Measurements from ENCODE around the gene TP53AIP1. TPM values are rescaled to one million over a fixed set of nuclear protein-coding genes. Genes with fewer than 3 reads are reported as not detected.

TP53AIP1 gene
- total and polyA plus RNA-seq, 10 donors, result 0.03 to 0.14 (median 0.12) TPM; not detected in 6

DNA sequence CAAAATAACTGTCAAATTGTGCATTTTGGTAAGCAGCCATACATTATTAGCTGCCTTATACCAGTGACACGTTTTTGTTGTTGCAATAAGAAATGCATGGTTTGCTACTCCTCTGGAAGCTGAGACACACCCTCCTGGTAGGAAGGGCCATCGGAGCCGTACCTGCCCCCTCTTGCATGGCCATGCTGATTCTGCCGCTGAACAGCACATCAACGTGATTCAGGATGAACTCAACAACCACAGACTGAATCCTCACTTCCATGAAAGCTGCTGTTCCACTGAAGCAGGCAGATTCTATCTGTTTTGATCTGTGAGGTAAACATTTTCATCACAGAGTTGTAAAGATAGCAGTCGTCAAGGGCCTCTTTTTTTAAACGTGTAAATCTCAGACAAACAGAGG, 38.6 kb upstream of the TP53AIP1 start:
- Histone ChIP-seq H3K4me1 (no peaks in the 10 kb centered on the region), H3K36me3 (peaks cover 0 to 30% (median 0%) of the 10 kb centered on the region in 6 donors), H3K27ac (no peak overlapping the region), H3K27me3 (replicated peaks in 1 of 7) (no peaks in the 10 kb centered on the region), H3K9me3 (no peaks in the 10 kb centered on the region), H3K4me3 (no peak overlapping the region)
- DNase-seq, result no peak
- no peak for TF ChIP-seq POLR2A (IDR thresholded peaks at IDR 0.05)
- TF ChIP-seq, protein P1, sequence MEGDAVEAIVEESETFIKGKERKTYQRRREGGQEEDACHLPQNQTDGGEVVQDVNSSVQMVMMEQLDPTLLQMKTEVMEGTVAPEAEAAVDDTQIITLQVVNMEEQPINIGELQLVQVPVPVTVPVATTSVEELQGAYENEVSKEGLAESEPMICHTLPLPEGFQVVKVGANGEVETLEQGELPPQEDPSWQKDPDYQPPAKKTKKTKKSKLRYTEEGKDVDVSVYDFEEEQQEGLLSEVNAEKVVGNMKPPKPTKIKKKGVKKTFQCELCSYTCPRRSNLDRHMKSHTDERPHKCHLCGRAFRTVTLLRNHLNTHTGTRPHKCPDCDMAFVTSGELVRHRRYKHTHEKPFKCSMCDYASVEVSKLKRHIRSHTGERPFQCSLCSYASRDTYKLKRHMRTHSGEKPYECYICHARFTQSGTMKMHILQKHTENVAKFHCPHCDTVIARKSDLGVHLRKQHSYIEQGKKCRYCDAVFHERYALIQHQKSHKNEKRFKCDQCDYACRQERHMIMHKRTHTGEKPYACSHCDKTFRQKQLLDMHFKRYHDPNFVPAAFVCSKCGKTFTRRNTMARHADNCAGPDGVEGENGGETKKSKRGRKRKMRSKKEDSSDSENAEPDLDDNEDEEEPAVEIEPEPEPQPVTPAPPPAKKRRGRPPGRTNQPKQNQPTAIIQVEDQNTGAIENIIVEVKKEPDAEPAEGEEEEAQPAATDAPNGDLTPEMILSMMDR (IDR thresholded peaks at IDR 0.05 in 8 of 11, conservative IDR thresholded peaks at IDR 0.05 in 3 of 11), result no peak
- TF ChIP-seq POLR2AphosphoS5 (IDR thresholded peaks at IDR 0.05), result no peak
- intact Hi-C loops (cut with DNase I; ENCODE audit: low total_unique reads), result no loop called here
- WGBS, 5 donors, result 72 to 88% (median 81%) methylated on average over 7 of the region's 7 CpGs

GRCh38 chr11:128970598-128971190, 28.0 kb upstream of the TP53AIP1 start:
- no peak for TF ChIP-seq POLR2AphosphoS5 (IDR thresholded peaks at IDR 0.05)
- TF ChIP-seq, protein P1 (IDR thresholded peaks at IDR 0.05 in 8 of 11, conservative IDR thresholded peaks at IDR 0.05 in 3 of 11), result no peak
- TF ChIP-seq POLR2A (IDR thresholded peaks at IDR 0.05), result no peak
- no peaks in the 10 kb centered on the region for H3K9me3 ChIP-seq
- peaks cover 0 to 64% (median 28%) of the 10 kb centered on the region in 6 donors for H3K36me3 ChIP-seq
- intact Hi-C loops (cut with DNase I; ENCODE audit: low total_unique reads), result no loop called here
- no peak overlapping the region for H3K27ac ChIP-seq
- H3K27me3 ChIP-seq (replicated peaks in 1 of 7), result no peaks in the 10 kb centered on the region
- H3K4me3 ChIP-seq, result no peak overlapping the region
- peaks cover 0 to 5% (median 2%) of the 10 kb centered on the region in 6 donors for H3K4me1 ChIP-seq
- 90 to 93% (median 92%) methylated on average over 13 of the region's 13 CpGs for WGBS, 5 donors
- DNase-seq, result no peak

DNA sequence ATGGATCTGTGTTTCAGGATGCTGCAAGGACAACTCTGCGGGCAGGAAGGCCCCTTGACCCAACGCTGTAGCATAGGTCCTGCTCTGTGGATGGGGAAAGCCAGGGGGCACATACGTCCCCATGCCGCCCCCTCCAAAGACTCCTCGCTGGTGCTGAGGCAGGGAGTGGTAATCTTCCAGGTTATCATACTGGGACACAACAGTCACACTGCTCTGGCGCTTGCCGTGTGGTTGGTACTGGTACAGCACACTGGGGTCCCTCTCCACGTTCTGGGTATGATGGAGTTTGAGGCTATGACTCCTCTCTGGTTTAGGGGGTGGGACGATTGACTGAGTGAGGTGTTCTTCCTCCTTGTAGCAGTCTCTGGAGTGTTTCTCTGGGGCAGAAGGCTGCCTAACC, 26.2 kb upstream of the TP53AIP1 start:
- DNase-seq, result no peak
- WGBS, 5 donors, result 74 to 92% (median 79%) methylated on average over 9 of the region's 9 CpGs
- peaks cover 0 to 51% (median 20%) of the 10 kb centered on the region in 6 donors for H3K36me3 ChIP-seq
- no peak overlapping the region for H3K27ac ChIP-seq
- peaks cover 0 to 23% (median 17%) of the 10 kb centered on the region in 6 donors for H3K4me1 ChIP-seq
- intact Hi-C loops (cut with DNase I; ENCODE audit: low total_unique reads), result no loop called here
- TF ChIP-seq POLR2AphosphoS5 (IDR thresholded peaks at IDR 0.05) (no peak), POLR2A (IDR thresholded peaks at IDR 0.05) (no peak)
- TF ChIP-seq, protein P1 (IDR thresholded peaks at IDR 0.05 in 8 of 11, conservative IDR thresholded peaks at IDR 0.05 in 3 of 11), result no peak
- H3K9me3 ChIP-seq, result no peaks in the 10 kb centered on the region
- no peaks in the 10 kb centered on the region for H3K27me3 ChIP-seq (replicated peaks in 1 of 7)
- no peak overlapping the region for H3K4me3 ChIP-seq

- DNase-seq, result no peak
- peaks cover 0 to 29% (median 17%) of the 10 kb centered on the region in 6 donors for H3K4me1 ChIP-seq
- intact Hi-C loops (cut with DNase I; ENCODE audit: low total_unique reads), result no loop called here
- WGBS, 5 donors, result 75 to 91% (median 84%) methylated on average over 6 of the region's 6 CpGs
- TF ChIP-seq POLR2AphosphoS5 (IDR thresholded peaks at IDR 0.05) (no peak), POLR2A (IDR thresholded peaks at IDR 0.05) (no peak)
- H3K4me3 ChIP-seq, result no peak overlapping the region
- no peak overlapping the region for H3K27ac ChIP-seq
- H3K9me3 ChIP-seq, result no peaks in the 10 kb centered on the region
- H3K27me3 ChIP-seq (replicated peaks in 1 of 7), result no peaks in the 10 kb centered on the region
- peaks cover 0 to 38% (median 14%) of the 10 kb centered on the region in 6 donors for H3K36me3 ChIP-seq
Observed at GRCh38 chr11:128967578-128967977, 24.9 kb upstream of the TP53AIP1 start.

Measured in spleen (tissue), 11 donors.